Raji (cell line): ENCODE results near the gene CD9.

ENCODE experiments used
- POLR2A ChIP-seq: IDR thresholded peaks from 2 replicates; pipeline ENCODE4 v1.6.1; 2011; ENCODE audit warnings: low read depth, low read length, control low read depth; ENCODE audit not compliant: insufficient read depth

The CD9 gene

DNA sequence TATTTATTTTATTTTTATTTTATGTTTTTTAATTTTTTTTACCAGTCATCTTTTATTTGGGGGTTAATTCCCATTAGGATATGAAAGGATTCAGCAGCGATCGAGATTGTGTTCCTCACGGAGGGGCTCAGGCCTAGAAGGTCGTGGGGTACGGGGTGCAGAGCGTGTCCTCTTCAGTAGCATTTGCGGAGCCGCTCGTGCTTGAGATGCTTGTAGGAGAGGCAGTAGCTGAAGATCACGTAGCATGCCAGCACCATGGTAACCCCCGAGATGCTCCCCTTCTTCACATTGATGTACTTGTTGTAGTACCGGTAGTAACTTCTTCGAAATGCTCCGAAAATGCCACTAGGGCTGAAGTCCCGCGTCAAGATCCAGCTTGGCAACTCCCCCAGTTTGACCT lies 69.8 kb downstream of the CD9 start:
- TF ChIP-seq POLR2A: no peak

GRCh38 chr12:6271281-6271680 lies 71.1 kb downstream of the CD9 start:
- no peak for TF ChIP-seq POLR2A

DNA sequence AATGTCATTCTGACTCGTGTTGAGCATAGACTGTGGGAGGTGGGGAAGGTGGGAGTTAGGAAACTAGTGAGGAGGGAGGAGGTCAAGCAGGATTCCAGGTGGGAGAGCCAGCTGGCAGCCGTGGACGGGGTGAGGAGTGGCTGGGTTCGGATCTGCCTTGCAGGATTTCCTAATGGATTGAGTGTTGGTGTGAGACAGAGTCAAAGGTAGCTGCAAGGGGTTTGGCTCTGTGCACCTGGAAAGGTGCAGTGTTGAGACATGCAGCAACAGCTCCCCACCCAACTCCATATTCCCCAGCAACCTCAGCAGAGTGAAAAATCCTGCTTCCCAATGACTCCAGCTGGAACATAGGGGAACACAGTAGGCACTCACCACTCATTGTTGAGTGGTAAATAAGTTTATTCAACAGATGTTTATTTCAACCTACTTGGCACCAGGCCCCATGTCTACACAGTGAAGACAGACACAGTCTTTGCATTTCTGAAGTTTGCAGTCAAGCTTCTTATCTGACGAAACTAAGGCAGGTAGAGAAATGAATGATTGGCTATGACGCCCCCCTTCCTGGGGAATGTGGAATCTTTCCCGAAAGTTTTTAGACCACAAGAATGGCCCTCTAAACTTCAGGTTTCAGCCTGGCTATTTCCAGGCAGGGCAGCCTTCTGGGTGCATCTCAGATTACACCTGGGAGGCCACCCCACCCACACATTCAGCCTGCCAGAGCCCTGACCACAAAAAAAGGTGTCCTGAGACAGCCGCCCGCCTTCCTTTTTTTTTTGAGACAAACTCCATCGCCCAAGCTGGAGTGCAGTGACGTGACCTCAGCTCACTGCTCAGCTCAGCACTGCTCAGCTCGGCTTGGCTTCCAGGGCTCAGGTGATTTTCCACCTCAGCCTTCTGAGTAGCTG lies 72.4 kb downstream of the CD9 start:
- no peak for TF ChIP-seq POLR2A

DNA sequence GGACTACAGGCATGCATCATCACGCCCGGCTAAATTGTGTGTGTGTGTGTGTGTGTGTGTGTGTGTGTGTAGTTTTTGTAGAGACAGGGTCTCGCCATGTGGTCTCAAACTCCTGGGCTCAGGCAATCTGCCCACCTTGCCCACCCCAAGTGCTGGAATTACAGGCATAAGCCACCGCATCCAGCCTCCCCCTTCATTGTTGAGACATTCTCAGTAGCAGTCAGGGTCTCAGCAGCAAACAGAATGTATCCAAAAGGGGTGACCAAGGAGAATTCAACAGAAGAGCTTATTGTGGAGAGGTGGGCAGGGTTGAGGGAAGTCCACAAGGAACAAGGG lies 73.0 kb downstream of the CD9 start:
- no peak for TF ChIP-seq POLR2A

GRCh38 chr12:6273541-6274230 lies 73.5 kb downstream of the CD9 start:
- TF ChIP-seq POLR2A: no peak

DNA sequence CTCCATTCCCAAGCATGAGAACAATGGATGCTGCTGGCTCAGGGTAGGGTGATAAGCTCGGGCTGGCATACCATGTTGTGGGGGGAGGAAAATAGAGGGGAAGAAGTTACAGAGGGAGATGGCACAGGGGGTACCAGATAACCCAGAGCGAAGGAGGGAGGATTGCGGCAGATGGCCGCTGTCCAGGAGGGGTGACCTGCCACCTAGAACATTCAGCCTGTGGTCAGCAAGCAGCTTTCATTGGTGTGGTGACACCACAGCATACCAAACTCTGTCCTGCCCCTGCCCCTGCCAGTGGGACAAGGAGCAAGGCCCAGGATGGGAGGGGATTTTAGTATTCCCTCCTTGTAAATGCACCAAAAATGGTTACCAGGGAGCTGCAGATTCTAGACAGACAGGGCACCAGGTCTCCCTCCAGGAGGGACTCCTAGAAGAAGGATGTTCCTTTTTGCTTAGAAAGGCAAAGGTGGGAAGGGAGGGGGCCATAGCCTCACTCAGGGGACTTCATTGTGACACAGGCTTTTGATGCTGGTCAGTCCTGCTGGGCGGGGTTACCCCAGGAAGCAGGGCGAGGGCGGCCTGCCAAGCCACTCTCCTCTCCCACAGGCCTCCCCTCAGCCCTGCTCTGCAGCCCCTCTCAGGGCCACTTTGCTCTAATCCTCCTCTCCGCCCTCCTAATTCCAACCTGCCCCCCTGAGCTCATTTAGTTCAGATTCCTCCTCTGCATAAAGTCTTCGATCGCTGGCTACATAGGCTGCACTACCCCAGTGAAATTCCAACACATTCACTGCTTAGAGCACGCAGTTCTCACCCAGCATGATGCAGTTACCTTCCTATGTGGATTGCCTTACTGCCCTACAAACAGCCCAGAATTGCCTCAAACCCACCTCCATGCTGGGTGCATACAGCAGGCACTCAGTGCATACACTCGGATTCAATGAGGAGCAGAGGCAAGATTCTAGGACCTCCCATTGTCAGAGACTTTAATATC lies 74.3 kb downstream of the CD9 start:
- no peak for TF ChIP-seq POLR2A

DNA sequence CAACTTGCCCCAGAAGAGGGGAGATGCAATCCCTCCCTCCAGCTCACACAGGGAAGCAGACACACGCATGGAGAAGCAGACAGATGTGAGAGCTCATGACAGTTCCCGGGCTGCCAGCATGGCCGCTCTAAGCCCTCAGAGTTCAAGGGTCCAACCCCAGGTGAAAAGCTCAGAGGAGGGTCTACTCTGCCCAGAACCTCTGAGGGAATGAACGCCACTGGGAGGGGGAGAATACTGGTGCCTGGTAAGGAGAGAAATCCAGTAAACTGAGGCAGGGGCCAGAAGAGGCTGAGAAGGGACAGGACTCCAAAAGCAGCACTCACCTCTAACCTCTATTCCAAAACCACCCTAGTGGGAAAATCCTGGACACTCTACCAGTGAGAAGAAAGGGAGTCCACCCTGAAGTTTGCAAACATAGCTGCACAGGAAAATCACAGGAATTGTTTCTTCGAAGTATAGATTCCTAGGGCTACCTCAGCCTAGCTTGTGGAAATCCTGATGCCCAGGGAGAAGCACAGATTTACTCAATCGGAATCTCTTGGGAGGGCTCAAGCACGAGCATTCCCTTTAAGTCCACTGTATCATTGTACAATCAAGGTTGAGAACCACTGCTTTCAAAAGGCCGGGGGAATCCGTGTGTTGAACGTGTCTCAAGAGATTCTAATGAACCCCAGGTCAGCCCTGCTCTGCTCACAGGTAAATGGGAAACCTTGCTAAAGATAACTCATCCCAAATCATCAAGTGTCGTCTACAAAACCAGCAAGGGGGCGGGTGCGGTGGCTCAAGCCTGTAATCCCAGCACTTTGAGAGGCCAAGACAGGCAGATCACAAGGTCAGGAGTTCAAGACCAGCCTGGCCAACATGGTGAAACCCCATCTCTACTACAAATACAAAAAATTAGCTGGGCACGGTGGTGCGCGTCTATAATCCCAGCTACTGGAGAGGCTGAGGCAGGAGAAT lies 76.0 kb downstream of the CD9 start:
- no peak for TF ChIP-seq POLR2A

DNA sequence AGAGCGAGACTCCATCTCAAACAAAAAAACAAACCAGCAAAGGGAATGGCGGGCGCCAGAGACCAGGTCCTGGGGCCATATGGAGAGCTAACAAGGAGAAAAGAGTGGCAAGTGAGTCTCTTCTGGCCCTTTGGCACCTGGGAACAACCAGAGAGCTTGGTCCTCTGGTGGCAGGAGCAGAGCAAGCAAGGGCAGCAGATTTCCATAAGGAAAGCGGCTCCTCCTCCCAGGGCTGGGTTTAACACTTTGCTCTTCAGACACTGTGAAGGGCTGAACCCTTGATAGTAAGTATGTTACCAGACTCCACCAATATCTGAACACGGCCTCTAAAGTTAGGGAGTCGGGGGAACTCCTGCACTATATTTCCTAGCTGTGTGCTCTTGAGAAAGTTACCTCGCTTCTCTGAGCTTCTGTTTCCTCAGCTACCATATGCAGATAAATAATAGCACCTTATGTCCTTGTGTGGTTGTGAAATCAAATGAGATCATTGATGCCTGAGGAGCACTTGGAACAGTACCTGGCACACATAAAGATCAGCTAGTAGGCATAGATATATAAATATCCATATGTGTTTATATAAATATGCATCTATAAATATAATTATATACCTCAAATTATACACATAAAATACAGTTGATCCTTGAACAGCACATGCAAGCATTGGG lies 76.9 kb downstream of the CD9 start:
- no peak for TF ChIP-seq POLR2A

- no peak for TF ChIP-seq POLR2A
These were observed 77.8 kb downstream of the CD9 start for GRCh38 chr12:6277982-6278438.

- TF ChIP-seq POLR2A: 0 out of 2 replicates have a peak, but pooled peaks have one; percentile 22
These were observed 78.4 kb downstream of the CD9 start for GRCh38 chr12:6278439-6279255.

DNA sequence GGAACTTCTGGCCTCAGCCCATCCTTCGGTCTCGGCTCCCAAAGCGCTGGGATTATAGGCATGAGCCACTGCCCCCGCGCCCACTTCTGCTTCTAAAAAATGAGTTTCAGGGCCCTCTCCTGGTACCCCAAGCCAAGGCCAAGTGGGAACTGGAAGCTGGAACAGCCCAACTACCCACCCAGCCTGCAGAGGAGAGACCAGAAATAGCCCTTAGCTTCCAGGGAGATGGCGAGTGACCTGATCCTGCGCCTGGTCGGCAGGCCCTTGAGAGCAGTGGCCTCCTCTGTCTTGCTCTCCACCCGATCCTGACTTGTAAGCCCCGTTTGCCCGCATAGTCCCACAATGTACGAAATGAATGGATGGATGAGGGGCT lies 79.0 kb downstream of the CD9 start:
- TF ChIP-seq POLR2A: no peak

DNA sequence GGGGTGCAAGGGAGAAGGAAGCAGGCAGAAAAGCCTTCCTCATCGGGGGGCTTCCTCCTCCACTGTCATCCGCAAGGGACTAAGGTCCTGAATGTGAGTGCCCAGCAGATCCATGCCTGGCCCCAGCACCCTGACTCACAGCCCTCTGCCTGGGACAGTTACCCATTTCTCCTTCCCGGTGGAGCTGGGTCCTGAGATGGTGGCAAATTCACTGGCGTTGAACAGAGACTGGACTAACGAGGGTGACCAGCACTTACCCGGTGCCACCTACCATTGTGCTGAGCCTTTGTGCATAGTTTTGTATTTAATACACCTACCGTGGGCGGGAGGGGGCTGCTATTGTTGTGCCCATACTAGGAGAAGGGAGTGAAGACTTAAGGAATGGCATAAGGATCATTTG lies 79.4 kb downstream of the CD9 start:
- TF ChIP-seq POLR2A: no peak

- no peak for TF ChIP-seq POLR2A
These were observed 79.9 kb downstream of the CD9 start for GRCh38 chr12:6280053-6280469.
